HG02759 (cell line): ENCODE measurements around the gene CNNM1.

Experiments used
- ATAC-seq: cut with Tn5 transposase; IDR thresholded peaks from one replicate; pipeline ENCODE4 v1.9.1; 2021; ENCODE audit warnings: mild to moderate bottlenecking, moderate library complexity; ENCODE audit not compliant: unreplicated experiment

The CNNM1 gene

DNA sequence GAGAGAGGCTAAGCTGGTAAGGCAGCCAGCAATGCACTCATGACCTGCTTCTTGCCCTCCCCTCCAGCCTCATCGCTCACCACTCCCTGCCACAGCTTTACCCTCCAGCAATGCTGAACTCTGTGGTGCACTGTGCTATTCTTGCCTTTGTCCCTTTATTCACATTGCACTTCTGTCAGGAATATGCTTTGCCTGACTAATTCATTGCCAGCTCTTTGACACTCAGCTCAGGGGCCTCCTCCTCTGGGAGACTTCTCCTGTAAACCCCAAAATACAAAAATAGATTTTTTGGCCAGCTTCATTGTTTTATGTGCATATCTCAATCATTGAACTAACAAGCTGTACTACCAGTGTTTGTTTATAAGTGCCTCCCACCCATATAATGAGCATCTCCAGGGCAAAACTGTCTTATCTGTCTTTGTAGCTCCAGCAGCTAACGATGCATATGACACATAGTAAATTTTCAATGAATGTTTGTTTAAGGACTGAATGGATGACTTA, 8.2 kb downstream of the CNNM1 start:
- no peak for ATAC-seq

DNA sequence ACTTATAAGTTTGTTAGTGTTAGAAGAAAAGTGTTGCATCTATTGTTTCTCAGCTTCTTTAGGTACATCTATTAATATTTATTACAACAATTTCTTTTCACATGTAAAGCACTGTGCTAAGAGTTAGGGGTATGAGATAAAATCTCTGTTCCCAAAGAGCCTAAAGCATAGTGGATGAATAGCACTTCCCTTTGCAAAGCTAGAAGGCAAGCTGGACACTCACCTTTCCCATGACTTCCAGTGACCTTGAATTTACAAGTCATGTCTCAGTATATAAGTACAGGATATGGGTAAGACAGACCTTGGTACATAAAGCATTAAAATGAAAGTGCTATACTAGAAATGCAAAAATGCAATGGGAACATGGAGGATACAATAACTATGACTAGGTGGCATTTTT, 8.7 kb downstream of the CNNM1 start:
- ATAC-seq, result no peak

GRCh38 chr10:99339077-99339476, 9.9 kb downstream of the CNNM1 start:
- no peak for ATAC-seq

DNA sequence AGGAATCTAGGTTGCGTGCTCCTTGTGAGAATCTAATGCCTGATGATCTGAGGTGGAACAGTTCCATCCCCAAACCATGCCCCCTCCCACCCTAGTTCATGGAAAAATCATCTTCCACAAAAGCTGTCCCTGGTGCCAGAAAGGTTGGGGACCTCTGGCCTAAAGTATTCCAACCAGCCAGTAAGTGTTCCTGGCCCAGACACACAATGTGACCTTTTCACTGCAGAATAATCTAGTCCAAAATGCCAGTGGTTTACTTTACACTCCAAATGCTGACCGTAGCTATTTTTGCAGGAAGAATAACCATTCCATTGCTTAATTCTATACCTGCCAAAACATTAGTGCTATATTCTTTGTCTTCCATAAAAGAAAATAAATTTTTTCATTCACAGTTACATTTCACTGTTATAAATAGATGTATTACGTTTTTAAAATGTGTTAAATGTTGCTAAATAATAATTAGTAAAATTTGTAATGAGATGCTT, 10.4 kb downstream of the CNNM1 start:
- no peak for ATAC-seq

DNA sequence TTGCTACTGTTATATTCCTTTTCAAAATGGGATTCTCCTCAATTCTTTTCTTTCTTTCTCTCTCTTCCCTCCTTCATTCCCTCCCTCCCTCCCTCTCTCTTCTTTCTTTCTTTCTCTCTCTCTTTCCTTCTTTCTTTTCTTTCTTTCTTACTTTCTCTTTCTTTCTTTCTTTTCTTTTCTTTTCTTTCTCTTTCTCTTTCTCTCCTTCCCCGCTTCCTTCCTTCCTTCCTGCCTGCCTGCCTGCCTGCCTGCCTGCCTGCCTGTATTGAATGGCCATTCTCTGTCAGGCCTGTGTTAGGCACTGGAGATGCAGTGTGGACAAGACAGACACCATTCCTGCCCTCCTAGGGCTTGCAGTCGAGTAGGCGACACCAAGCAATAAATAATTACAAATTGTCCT, 11.5 kb downstream of the CNNM1 start:
- no peak for ATAC-seq

DNA sequence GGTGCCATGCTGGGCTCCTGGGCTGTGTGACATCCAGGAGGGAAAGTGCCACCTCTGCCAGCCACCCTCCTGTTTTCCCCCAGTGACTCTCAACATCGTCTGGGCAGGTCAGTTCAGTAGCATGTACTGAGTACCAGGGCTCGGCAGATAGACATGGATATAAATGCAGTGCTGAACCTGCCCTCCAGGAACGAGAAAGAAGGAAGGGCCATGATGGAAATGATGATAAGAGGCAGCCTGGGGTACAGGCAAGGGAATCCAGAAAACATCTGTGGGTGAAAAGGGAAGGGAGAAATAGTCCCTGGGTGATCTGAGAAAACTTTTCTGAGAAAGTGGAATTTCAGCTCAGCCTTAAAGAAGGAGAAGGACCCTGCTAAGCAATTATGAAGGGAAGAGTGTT, 12.1 kb downstream of the CNNM1 start:
- ATAC-seq, result no peak

DNA sequence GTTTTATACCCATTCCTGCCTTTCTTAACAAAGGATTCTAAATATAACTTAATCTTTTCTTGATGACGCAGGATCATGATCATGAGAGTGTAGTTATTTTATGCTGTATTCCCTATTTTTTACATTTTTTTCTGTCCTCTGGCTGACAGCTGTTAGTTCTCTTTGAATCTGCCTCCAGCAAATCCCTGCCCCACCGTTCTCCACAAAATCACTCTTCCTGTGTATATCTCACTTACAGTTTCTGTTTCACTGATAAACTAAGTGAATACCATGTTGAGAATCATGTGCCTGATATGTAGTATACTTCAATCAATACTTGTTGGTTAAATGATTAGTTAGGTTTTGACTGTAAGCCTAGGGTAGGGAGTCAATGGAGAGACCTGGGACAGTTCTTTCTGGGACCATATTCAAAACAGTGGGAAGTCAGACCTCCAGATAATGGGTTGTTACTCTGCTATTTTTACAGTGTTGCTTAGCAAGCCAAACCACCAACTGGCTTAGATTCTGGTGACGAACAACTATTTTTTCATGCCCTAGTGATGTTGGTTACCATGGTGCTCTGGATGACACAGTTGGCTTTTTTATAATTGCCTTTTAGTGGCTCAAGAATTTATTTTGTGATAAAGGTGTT, 12.8 kb downstream of the CNNM1 start:
- ATAC-seq, result peak; percentile 48

DNA sequence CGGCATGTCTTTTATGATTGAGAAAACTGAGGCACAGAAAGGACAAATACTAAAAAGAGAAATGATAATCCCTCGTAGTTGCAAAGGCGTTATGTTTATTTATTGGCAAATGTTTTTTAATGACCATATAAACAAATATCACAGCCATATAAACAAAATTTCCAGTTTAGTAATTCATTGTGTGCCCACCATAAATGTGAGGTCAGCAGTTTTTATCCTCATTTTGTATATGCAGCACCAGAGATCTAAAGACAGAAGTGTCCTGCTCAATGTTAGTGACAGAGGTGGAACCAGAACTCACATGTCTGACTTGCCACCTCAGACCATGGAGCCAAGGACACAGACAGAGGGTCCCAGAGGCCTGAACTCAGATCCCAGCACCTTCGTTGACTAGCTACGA, 14.1 kb downstream of the CNNM1 start:
- no peak for ATAC-seq

DNA sequence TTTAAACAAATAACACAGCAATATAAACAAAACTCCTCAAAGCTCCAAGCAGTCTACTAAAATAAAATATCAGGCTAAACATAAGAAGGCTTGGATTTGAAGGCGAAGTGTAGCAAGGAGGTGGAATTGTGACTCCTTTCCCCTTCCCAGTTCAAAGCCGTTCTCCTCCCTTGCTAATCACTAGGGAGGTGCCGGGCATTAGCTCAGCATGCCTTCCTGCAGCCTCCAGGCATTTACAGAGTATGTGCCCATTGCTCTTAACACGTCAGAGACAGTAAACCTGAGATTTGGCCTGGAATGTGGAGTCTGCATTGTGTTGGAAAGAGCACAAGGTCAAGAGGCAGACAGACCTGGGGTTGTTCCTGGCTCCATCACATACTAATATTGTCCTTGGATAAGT, 15.6 kb downstream of the CNNM1 start:
- no peak for ATAC-seq

GRCh38 chr10:99345350-99345749, 16.2 kb downstream of the CNNM1 start:
- peak; percentile 49 for ATAC-seq

GRCh38 chr10:99346247-99346646, 17.1 kb downstream of the CNNM1 start:
- no peak for ATAC-seq

- no peak for ATAC-seq
Observed at GRCh38 chr10:99347672-99348071, 18.5 kb downstream of the CNNM1 start.

DNA sequence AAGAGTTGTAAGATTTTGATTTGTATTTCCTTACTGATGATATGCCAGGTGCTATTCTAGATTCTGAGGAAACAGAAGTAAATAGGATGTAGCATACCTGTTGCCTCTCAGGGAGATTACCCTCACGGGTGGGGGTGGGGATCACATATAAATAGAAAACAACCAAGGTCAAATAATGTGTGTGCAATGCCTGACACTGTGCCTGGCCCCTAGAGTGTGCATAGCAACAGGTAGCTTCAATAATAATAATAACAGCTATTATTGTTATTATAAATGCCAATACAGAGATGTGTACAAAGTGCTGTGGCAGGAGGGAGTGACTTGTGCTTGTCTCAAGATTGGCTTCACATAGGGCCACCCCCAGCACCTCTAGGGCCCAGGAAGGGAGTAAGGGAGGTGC, 24.0 kb downstream of the CNNM1 start:
- no peak for ATAC-seq

DNA sequence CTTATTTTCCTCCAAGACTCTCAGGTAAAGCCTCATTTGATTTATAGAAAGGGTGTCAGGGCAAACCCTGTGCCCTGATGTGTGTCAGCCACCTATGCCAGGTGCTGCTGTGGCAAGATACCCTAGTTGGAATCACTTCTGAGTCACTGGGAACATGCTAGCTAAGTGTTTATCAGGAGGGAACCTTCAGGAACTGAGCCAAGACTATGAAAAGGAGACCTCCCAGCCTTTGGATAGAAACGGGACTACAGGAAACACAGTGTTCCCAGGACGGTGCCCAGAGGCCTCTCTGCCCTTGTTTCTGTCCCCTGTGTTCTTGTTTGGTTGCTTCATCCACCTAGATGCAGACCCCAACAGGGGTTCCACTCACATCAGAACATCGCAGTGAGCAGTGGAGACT, 28.5 kb downstream of the CNNM1 start:
- no peak for ATAC-seq

- ATAC-seq, result no peak
Observed at GRCh38 chr10:99358101-99358500, 28.9 kb downstream of the CNNM1 start.

- ATAC-seq, result no peak
Observed at GRCh38 chr10:99360934-99361333, 31.8 kb downstream of the CNNM1 start.

- no peak for ATAC-seq
Observed at GRCh38 chr10:99364125-99364524, 35.0 kb downstream of the CNNM1 start.

GRCh38 chr10:99365311-99365710, 36.2 kb downstream of the CNNM1 start:
- ATAC-seq, result no peak

- ATAC-seq, result no peak
Observed at GRCh38 chr10:99365736-99366135, 36.6 kb downstream of the CNNM1 start.

DNA sequence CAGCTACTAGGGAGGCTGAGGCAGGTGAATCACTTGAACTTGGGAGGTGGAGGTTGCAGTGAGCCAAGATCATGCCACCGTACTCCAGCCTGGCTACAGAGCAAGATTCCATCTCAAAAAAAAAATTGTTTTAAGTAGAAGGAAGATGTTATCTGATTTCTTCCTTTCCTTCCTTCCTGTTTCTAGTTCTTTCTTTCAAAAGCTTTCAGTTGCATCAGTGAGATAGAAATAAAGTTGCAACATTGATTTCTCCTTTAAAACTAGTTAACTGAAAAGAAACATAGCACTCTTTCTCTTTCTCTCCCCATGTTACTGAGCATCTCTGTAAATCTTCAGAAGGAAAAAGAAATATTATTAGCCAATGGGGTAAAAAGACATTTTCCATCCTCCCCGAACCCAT, 37.5 kb downstream of the CNNM1 start:
- no peak for ATAC-seq

- ATAC-seq, result no peak
Observed at GRCh38 chr10:99368646-99369045, 39.5 kb downstream of the CNNM1 start.

DNA sequence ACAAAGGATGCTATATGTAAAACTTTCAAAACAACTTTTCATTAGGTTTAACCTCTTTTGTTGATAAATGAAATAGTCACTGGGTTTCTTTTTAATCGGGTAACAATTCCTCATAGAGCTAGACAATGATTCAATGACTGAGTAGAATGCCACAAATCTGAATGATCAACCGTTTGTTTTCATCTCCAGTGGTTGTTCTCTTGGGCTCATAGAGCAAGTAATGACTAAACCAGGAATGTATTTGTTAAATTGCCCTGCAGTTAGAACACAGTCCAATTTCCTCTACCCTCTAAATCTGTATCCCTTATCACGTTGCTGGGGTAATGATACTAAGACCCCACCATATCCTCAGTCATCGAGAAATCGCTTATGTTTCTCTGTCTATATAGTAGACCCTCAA, 40.0 kb downstream of the CNNM1 start:
- no peak for ATAC-seq

GRCh38 chr10:99369551-99369950, 40.4 kb downstream of the CNNM1 start:
- no peak for ATAC-seq
